Motor neuron (in vitro differentiated cells): ENCODE results near the gene ASS1. TPM values are rescaled to one million over a fixed set of nuclear protein-coding genes. Genes with fewer than 3 reads are reported as not detected.

Experiments
- ATAC-seq, 8 experiments: fragments of 200-7000 bp; cut with Tn5 transposase; replicated peaks in 6 of 8; 2 replicates each; pipeline ENCODE4 v1.8.0; 2021; ENCODE audit warnings: mild to moderate bottlenecking in 8 of 8, moderate library complexity in 8 of 8
- H3K27ac ChIP-seq, 2 donors: fragments of 250-450 bp; sonication (Bioruptor Pico); 2 replicates each; pipeline ENCODE4 v1.9.0; 2021; ENCODE audit warnings: antibody characterized with exemption in 2 of 2, mild to moderate bottlenecking in 2 of 2, moderate library complexity in 1 of 2
- H3K4me1 ChIP-seq, 2 donors: fragments of 250-450 bp; sonication (Bioruptor Pico); replicated peaks in 1 of 2; 2 replicates each; pipeline ENCODE4 v1.6.1; 2021; ENCODE audit warnings: antibody characterized with exemption in 2 of 2, mild to moderate bottlenecking in 2 of 2, moderate library complexity in 1 of 2
- H3K4me3 ChIP-seq, 5 donors: fragments of 250-450 bp; sonication (Bioruptor Pico); 2 replicates each; pipeline ENCODE4 v1.9.0; 2021; ENCODE audit warnings: antibody characterized with exemption in 5 of 5, mild to moderate bottlenecking in 5 of 5, moderate library complexity in 4 of 5
- WGBS, 10 experiments: fragments of 450-650 bp; shearing (Covaris generic); methylation state at CpG; one replicate each; pipeline ENCODE4 v1.0.0; 2022; 5-methylcytosine and 5-hydroxymethylcytosine counted together
- in situ Hi-C, 9 experiments: fragments of 400-800 bp; cut with MboI; loops; one replicate each; pipeline ENCODE4 v1.15.0; 2021; ENCODE audit warnings: low sequenced_read_pairs in 9 of 9, low pct_unique_long_range_greater_than_20kb in 2 of 9; ENCODE audit not compliant: unreplicated experiment in 9 of 9
- total RNA-seq, 8 experiments: library from RNA; unstranded; fragments of 300-600 nt; gene quantifications; 2 replicates each; pipeline versions ENCODE4 v1.2.3 to v1.2.4, GENCODE V29; 2022

The ASS1 gene
- total RNA-seq, 8 experiments from 2014 or later, result 12.0 to 412 (median 86.3) TPM

GRCh38 chr9:130526193-130526853 is 81.6 kb downstream of the ASS1 start:
- H3K4me3 ChIP-seq, result no peak overlapping the region

GRCh38 chr9:130526854-130527650 is 82.3 kb downstream of the ASS1 start:
- peak in 1 of 8 experiments; percentile 16 for ATAC-seq
- H3K4me3 ChIP-seq, result no peak overlapping the region

More at GRCh38 chr9:130526193-130526853, 81.6 kb downstream of the ASS1 start:
- ATAC-seq, result peak in 1 of 8 experiments; percentile 2
- no peak overlapping the region for H3K27ac ChIP-seq
- in situ Hi-C loops, result loop anchor here in 1 of 9 experiments (10.0 kb wide), 1 partner anchor 52 kb away; no protein-coding TSS in a partner anchor
- 80 to 92% (median 82%) methylated on average over 1 to 4 of the region's 18 CpGs; no CpG with 5 or more reads in 6 of the 10 experiments for WGBS, 10 experiments
- H3K4me1 ChIP-seq, result peaks cover 12 to 16% of the 10 kb centered on the region in 2 donors

GRCh38 chr9:130527651-130528310 is 83.0 kb downstream of the ASS1 start:
- Histone ChIP-seq H3K4me3 (no peak overlapping the region), H3K4me1 (peaks cover 12 to 16% of the 10 kb centered on the region in 2 donors), H3K27ac (no peak overlapping the region)
- ATAC-seq, result no peak
- in situ Hi-C loops, result loop anchor here in 1 of 9 experiments (10.0 kb wide), 1 partner anchor 53 kb away; no protein-coding TSS in a partner anchor
- 50 to 95% (median 80%) methylated on average over 2 to 12 of the region's 13 CpGs; no CpG with 5 or more reads in 3 of the 10 experiments for WGBS, 10 experiments

More at GRCh38 chr9:130526854-130527650, 82.3 kb downstream of the ASS1 start:
- in situ Hi-C loops, result loop anchor here in 1 of 9 experiments (10.0 kb wide), 1 partner anchor 52 kb away; no protein-coding TSS in a partner anchor
- WGBS, 10 experiments, result 42 to 100% (median 69%) methylated on average over 1 to 11 of the region's 31 CpGs; no CpG with 5 or more reads in 4 of the 10 experiments
- Histone ChIP-seq H3K27ac (no peak overlapping the region), H3K4me1 (peaks cover 12 to 16% of the 10 kb centered on the region in 2 donors)

GRCh38 chr9:130528674-130529073 is 83.9 kb downstream of the ASS1 start:
- WGBS, 10 experiments, result 45 to 100% (median 87%) methylated on average over 1 to 7 of the region's 8 CpGs
- no peak for ATAC-seq
- in situ Hi-C loops, result loop anchor here in 1 of 9 experiments (10.0 kb wide), 1 partner anchor 54 kb away; no protein-coding TSS in a partner anchor

GRCh38 chr9:130530938-130531337 is 86.2 kb downstream of the ASS1 start:
- ATAC-seq, result peak in 3 of 8 experiments; percentile 47 to 97 (median 84)
- in situ Hi-C loops, result no loop called here
- WGBS, 10 experiments, result 0 to 100% (median 85%) methylated on average over 1 to 9 of the region's 9 CpGs; no CpG with 5 or more reads in 1 of the 10 experiments
- H3K27ac ChIP-seq, result no peak overlapping the region
- no peak overlapping the region for H3K4me3 ChIP-seq
- H3K4me1 ChIP-seq, result peaks cover 9 to 17% of the 10 kb centered on the region in 2 donors

More at GRCh38 chr9:130528674-130529073, 83.9 kb downstream of the ASS1 start:
- Histone ChIP-seq H3K27ac (no peak overlapping the region), H3K4me1 (peaks cover 10 to 16% of the 10 kb centered on the region in 2 donors), H3K4me3 (no peak overlapping the region)

- Histone ChIP-seq H3K4me3 (no peak overlapping the region), H3K27ac (no peak overlapping the region), H3K4me1 (peaks cover 14 to 19% of the 10 kb centered on the region in 2 donors)
- in situ Hi-C loops, result no loop called here
- ATAC-seq, result no peak
- WGBS, 10 experiments, result 92 to 100% (median 95%) methylated on average over 1 to 7 of the region's 8 CpGs; no CpG with 5 or more reads in 3 of the 10 experiments
Observed at GRCh38 chr9:130531670-130532069, 86.9 kb downstream of the ASS1 start.

- 50 to 96% (median 73%) methylated on average over 1 to 6 of the region's 10 CpGs; no CpG with 5 or more reads in 5 of the 10 experiments for WGBS, 10 experiments
- in situ Hi-C loops, result no loop called here
- Histone ChIP-seq H3K27ac (no peak overlapping the region), H3K4me3 (no peak overlapping the region), H3K4me1 (peaks cover 10 to 11% of the 10 kb centered on the region in 2 donors)
- ATAC-seq, result no peak
Observed at GRCh38 chr9:130532426-130533080, 87.8 kb downstream of the ASS1 start.

GRCh38 chr9:130535818-130536521 is 91.2 kb downstream of the ASS1 start:
- Histone ChIP-seq H3K4me3 (peak overlapping the region; percentile 5 to 27 (median 20)), H3K27ac (peak overlapping the region; percentile 51 to 71), H3K4me1 (peaks cover 10% of the 10 kb centered on the region in 2 donors)
- 0 to 37% (median 8%) methylated on average over 1 to 8 of the region's 28 CpGs; no CpG with 5 or more reads in 4 of the 10 experiments for WGBS, 10 experiments
- ATAC-seq, result peak in 7 of 8 experiments; percentile 57 to 97 (median 95)
- in situ Hi-C loops, result no loop called here

- Histone ChIP-seq H3K27ac (peak overlapping the region in 1 of 2 donors; percentile 71), H3K4me1 (peaks cover 10% of the 10 kb centered on the region in 2 donors), H3K4me3 (no peak overlapping the region)
- in situ Hi-C loops, result no loop called here
- no peak for ATAC-seq
- 82 to 100% (median 100%) methylated on average over 1 to 2 of the region's 3 CpGs; no CpG with 5 or more reads in 6 of the 10 experiments for WGBS, 10 experiments
Observed at GRCh38 chr9:130536701-130537107, 91.9 kb downstream of the ASS1 start.

GRCh38 chr9:130537346-130538050 is 92.7 kb downstream of the ASS1 start:
- no peak overlapping the region for H3K27ac ChIP-seq
- 4 to 62% (median 45%) methylated on average over 1 to 16 of the region's 25 CpGs; no CpG with 5 or more reads in 1 of the 10 experiments for WGBS, 10 experiments
- in situ Hi-C loops, result no loop called here
- no peak for ATAC-seq
- H3K4me3 ChIP-seq, result no peak overlapping the region
- H3K4me1 ChIP-seq, result peaks cover 10% of the 10 kb centered on the region in 2 donors
